Uterus (tissue), 2 donors: ENCODE measurements around the gene LIPN.

ENCODE experiments used
- CTCF ChIP-seq, 4 experiments: fragments of 200-600 bp in 2 of 4; fragments of 450-650 bp in 2 of 4; sonication (generic) in 2 of 4; IDR thresholded peaks; one replicate each; pipeline ENCODE4 v1.5.1; 2016 to 2019; ENCODE audit warnings: antibody characterized with exemption in 4 of 4, mild to moderate bottlenecking in 2 of 4, moderate library complexity in 1 of 4
- POLR2A ChIP-seq, 2 donors: fragments of 450-650 bp; IDR thresholded peaks; one replicate each; pipeline ENCODE4 v1.6.1; 2016; ENCODE audit warnings: antibody characterized with exemption in 2 of 2, mild to moderate bottlenecking in 1 of 2, moderate library complexity in 1 of 2

- TF ChIP-seq CTCF (IDR thresholded peaks at IDR 0.05) (no peak), POLR2A (IDR thresholded peaks at IDR 0.05) (no peak)
These were observed 26.6 kb upstream of the LIPN start for GRCh38 chr10:88733215-88733614.
